CD14-positive monocyte (primary cell): Measurements from ENCODE around the gene EREG. TPM values are rescaled to one million over a fixed set of nuclear protein-coding genes. Genes with fewer than 3 reads are reported as not detected.

ENCODE experiments used
- DNase-seq, 3 donors: peaks; one replicate each; pipeline ENCODE4 v3.0.0-alpha.2; 2011 to 2022
- H2AFZ ChIP-seq: 2 replicates; pipeline ENCODE4 v1.6.0; 2012; ENCODE audit warnings: mild to moderate bottlenecking, low read depth, low read length, inconsistent platforms; ENCODE audit not compliant: insufficient read depth, poor library complexity, severe bottlenecking
- H3K27ac ChIP-seq, 2 donors: 1 replicate in 1 of 2; 2 replicates in 1 of 2; pipeline ENCODE4 v1.5.1; 2012 to 2013; ENCODE audit warnings: low read length in 2 of 2, control low read depth in 1 of 2, inconsistent platforms in 1 of 2, low read depth in 1 of 2, mild to moderate bottlenecking in 1 of 2
- H3K27me3 ChIP-seq, 2 donors: one replicate each; pipeline versions ENCODE4 v1.6.0 to v1.6.1; 2011 to 2013; ENCODE audit warnings: low read length in 2 of 2; ENCODE audit not compliant: control insufficient read depth in 2 of 2, insufficient read depth in 2 of 2
- H3K36me3 ChIP-seq, 2 donors: replicated peaks in 1 of 2; 1 replicate in 1 of 2; 2 replicates in 1 of 2; pipeline versions ENCODE4 v1.5.1 to v1.6.1; 2012 to 2013; ENCODE audit warnings: low read length in 2 of 2, control low read depth in 1 of 2, inconsistent platforms in 1 of 2, mild to moderate bottlenecking in 1 of 2; ENCODE audit not compliant: insufficient read depth in 2 of 2, control insufficient read depth in 1 of 2
- H3K4me1 ChIP-seq, 2 donors: 1 replicate in 1 of 2; 2 replicates in 1 of 2; pipeline versions ENCODE4 v1.5.1 to v1.6.1; 2012 to 2013; ENCODE audit warnings: low read length in 2 of 2, control low read depth in 1 of 2, inconsistent platforms in 1 of 2, mild to moderate bottlenecking in 1 of 2, moderate library complexity in 1 of 2; ENCODE audit not compliant: insufficient read depth in 2 of 2, control insufficient read depth in 1 of 2
- H3K4me2 ChIP-seq: replicated peaks from 2 replicates; pipeline ENCODE3; 2012; ENCODE audit warnings: low read length, moderate library complexity, mild to moderate bottlenecking; ENCODE audit not compliant: poor library complexity, severe bottlenecking; ENCODE audit errors: extremely low read depth
- H3K4me3 ChIP-seq, 3 experiments: fragments of 200-600 bp in 1 of 3; sonication (generic) in 1 of 3; replicated peaks in 1 of 3; 1 replicate in 2 of 3; 2 replicates in 1 of 3; pipeline ENCODE4 v1.5.1; 2011 to 2013; ENCODE audit warnings: low read length in 3 of 3, mild to moderate bottlenecking in 3 of 3, control low read depth in 2 of 3, low read depth in 2 of 3, inconsistent platforms in 1 of 3, moderate library complexity in 1 of 3
- H3K79me2 ChIP-seq: 2 replicates; pipeline ENCODE4 v1.6.0; 2012; ENCODE audit warnings: mild to moderate bottlenecking, control low read depth, inconsistent platforms, low read length, moderate library complexity; ENCODE audit not compliant: insufficient read depth
- H3K9ac ChIP-seq: 2 replicates; pipeline ENCODE4 v1.6.0; 2017; ENCODE audit warnings: low read length, mild to moderate bottlenecking; ENCODE audit not compliant: insufficient read depth, poor library complexity, severe bottlenecking
- H3K9me3 ChIP-seq, 2 donors: replicated peaks in 1 of 2; 1 replicate in 1 of 2; 2 replicates in 1 of 2; pipeline versions ENCODE4 v1.5.1 to v1.6.1; 2012 to 2013; ENCODE audit warnings: low read length in 2 of 2, control low read depth in 1 of 2; ENCODE audit not compliant: control insufficient read depth in 1 of 2, insufficient read depth in 1 of 2
- H4K20me1 ChIP-seq: 2 replicates; pipeline ENCODE4 v1.6.0; 2012; ENCODE audit warnings: mild to moderate bottlenecking, low read length, control low read depth, moderate library complexity; ENCODE audit not compliant: insufficient read depth
- H3K27ac Mint-ChIP-seq, 7 donors: one replicate each; pipeline ENCODE4 v1.8.0; 2020; ENCODE audit warnings: mild to moderate bottlenecking in 7 of 7, mixed read lengths in 7 of 7, moderate library complexity in 6 of 7, inconsistent platforms in 2 of 7
- H3K27me3 Mint-ChIP-seq, 3 donors: one replicate each; pipeline ENCODE4 v1.8.0; 2021 to 2022; ENCODE audit warnings: low read depth in 3 of 3, mild to moderate bottlenecking in 3 of 3, mixed read lengths in 3 of 3, moderate library complexity in 3 of 3, inconsistent platforms in 1 of 3
- H3K36me3 Mint-ChIP-seq, 2 donors: one replicate each; pipeline ENCODE4 v1.8.0; 2020; ENCODE audit warnings: mixed read lengths in 2 of 2, inconsistent platforms in 1 of 2, mild to moderate bottlenecking in 1 of 2
- H3K4me1 Mint-ChIP-seq: one replicate; pipeline ENCODE4 v1.8.0; 2020; ENCODE audit warnings: mild to moderate bottlenecking, mixed read lengths
- H3K4me3 Mint-ChIP-seq, 2 donors: one replicate each; pipeline ENCODE4 v1.8.0; 2020; ENCODE audit warnings: mild to moderate bottlenecking in 2 of 2, mixed read lengths in 2 of 2, moderate library complexity in 1 of 2
- H3K9me3 Mint-ChIP-seq, 7 donors: one replicate each; pipeline ENCODE4 v1.8.0; 2020 to 2022; ENCODE audit warnings: mixed read lengths in 7 of 7, mild to moderate bottlenecking in 6 of 7, moderate library complexity in 6 of 7, inconsistent platforms in 2 of 7
- CTCF ChIP-seq: fragments of 200-600 bp; IDR thresholded peaks from one replicate; pipeline ENCODE4 v1.8.0; 2022; ENCODE audit warnings: antibody characterized with exemption, mild to moderate bottlenecking
- WGBS: methylation state at CpG from one replicate; pipeline ENCODE4 v1.1.5; 2013; ENCODE audit warnings: missing lambda C conversion rate; ENCODE audit not compliant: insufficient coverage; 5-methylcytosine and 5-hydroxymethylcytosine counted together
- intact Hi-C, 2 donors: fragments of 100-400 bp; cut with micrococcal nuclease; formaldehyde crosslinking; loops; one replicate each; pipeline versions ENCODE4 v1.15.0 to v1.15.1; 2023
- polyA plus RNA-seq, 3 donors: library from polyadenylated mRNA; depleted of rRNA in 1 of 3; unstranded in 2 of 3; stranded (reverse) in 1 of 3; fragments of 300-500 nt in 2 of 3; fragments of >200 nt in 1 of 3; fragmentation: Illumina TruSeq in 2 of 3; gene quantifications; 1 replicate in 2 of 3; 2 replicates in 1 of 3; pipeline ENCODE4 v1.2.3, GENCODE V29; 2012 to 2021

EREG gene
- polyA plus RNA-seq, 3 donors = 2.7 to 17.2 (median 8.2) TPM

DNA sequence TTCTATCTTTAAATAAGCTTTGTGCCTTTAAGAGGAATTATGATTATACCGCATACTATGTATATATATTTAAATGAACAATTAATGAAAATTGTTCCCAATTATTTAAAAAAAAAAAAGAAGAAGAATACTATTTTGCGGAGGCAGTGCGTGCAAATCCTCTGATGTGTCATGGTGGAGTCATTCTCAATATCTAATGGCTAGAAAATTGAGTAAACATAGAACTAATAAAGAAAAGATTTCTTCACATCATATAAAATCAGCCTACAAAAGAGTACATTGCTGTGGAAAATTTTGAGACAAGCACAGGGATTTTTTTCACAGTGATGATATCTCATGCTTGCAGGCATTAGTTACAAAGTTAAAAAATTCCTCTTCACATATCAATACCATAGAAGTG lies 2.6 kb upstream of the EREG start:
- Histone ChIP-seq H3K27me3 (no peaks in the 10 kb centered on the region), H3K9ac (no peak overlapping the region), H3K36me3 (no peaks in the 10 kb centered on the region), H3K9me3 (no peaks in the 10 kb centered on the region), H3K27ac (no peak overlapping the region), H3K4me2 (no peak overlapping the region), H2AFZ (no peak overlapping the region), H3K79me2 (no peaks in the 10 kb centered on the region), H3K4me1 (peaks cover 17 to 30% of the 10 kb centered on the region in 2 donors), H3K4me3 (no peak overlapping the region), H4K20me1 (no peaks in the 10 kb centered on the region)
- Mint-ChIP-seq H3K27me3 (peaks cover 2 to 8% (median 8%) of the 10 kb centered on the region in 3 donors), H3K4me3 (no peak overlapping the region), H3K36me3 (no peaks in the 10 kb centered on the region), H3K9me3 (peaks cover 0 to 6% (median 0%) of the 10 kb centered on the region in 7 donors), H3K4me1 (peaks cover 30% of the 10 kb centered on the region), H3K27ac (no peak overlapping the region)
- DNase-seq = no peak
- WGBS = no CpG with 5 or more reads among the region's 3 CpGs
- TF ChIP-seq CTCF = no peak
- intact Hi-C loops = no loop called here

- Histone ChIP-seq H3K4me1 (peaks cover 17 to 30% of the 10 kb centered on the region in 2 donors), H2AFZ (peak overlapping the region; percentile 86), H4K20me1 (no peaks in the 10 kb centered on the region), H3K36me3 (no peaks in the 10 kb centered on the region), H3K4me3 (peak overlapping the region in 2 of 3 experiments; percentile 63 to 83), H3K4me2 (peak overlapping the region; percentile 85), H3K79me2 (no peaks in the 10 kb centered on the region), H3K9me3 (no peaks in the 10 kb centered on the region), H3K27ac (peak overlapping the region in 1 of 2 donors; percentile 84), H3K9ac (peak overlapping the region; percentile 33), H3K27me3 (no peaks in the 10 kb centered on the region)
- Mint-ChIP-seq H3K36me3 (no peaks in the 10 kb centered on the region), H3K27me3 (peaks cover 2 to 8% (median 8%) of the 10 kb centered on the region in 3 donors), H3K4me1 (peaks cover 38% of the 10 kb centered on the region), H3K4me3 (peak overlapping the region; percentile 88 to 94), H3K9me3 (peaks cover 0 to 6% (median 0%) of the 10 kb centered on the region in 7 donors), H3K27ac (peak overlapping the region; percentile 72 to 93 (median 82))
- intact Hi-C loops = no loop called here
- TF ChIP-seq CTCF = no peak
- DNase-seq = no peak
- 2% methylated on average over 7 of the region's 8 CpGs for WGBS
Measured at GRCh38 chr4:74364256-74364651, 691 bp upstream of the EREG start.
